Coronary artery (tissue), 2 donors: ENCODE measurements around the gene CELA3A.
"Not testable (repeated sequence)": the region's sequence is repeated elsewhere in the genome, so short reads cannot be mapped to it uniquely, and the experiment has no call there.

Experiments
- DNase-seq: peaks from one replicate; pipeline ENCODE4 v3.0.0-alpha.2; 2017; ENCODE audit warnings: low spot score
- H3K27ac ChIP-seq, 2 donors: fragments of 200-600 bp; sonication (generic); one replicate each; pipeline ENCODE4 v1.5.1; 2016 to 2019
- H3K4me3 ChIP-seq: fragments of 200-600 bp; sonication (generic); 2 replicates; pipeline ENCODE4 v1.5.1; 2016; ENCODE audit warnings: mild to moderate bottlenecking, moderate library complexity

CELA3A gene

DNA sequence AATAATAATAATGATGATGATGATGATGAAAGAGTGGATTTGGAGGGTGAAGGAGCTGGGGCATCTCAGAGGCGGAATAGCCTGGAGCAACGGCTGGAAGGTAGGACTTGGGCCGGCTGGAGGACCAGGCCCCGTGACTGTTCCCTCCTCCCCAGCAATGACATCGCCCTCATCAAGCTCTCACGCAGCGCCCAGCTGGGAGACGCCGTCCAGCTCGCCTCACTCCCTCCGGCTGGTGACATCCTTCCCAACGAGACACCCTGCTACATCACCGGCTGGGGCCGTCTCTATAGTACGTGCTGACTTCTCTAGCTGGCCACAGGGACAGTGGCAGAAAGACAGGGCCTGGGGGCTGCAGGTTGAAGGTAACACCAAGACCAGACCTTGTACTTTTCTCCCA, 17.9 kb upstream of the CELA3A start:
- not testable (repeated sequence) for DNase-seq, H3K4me3 ChIP-seq, H3K27ac ChIP-seq

- not testable (repeated sequence) for H3K27ac ChIP-seq, DNase-seq, H3K4me3 ChIP-seq
These were observed 15.6 kb upstream of the CELA3A start for GRCh38 chr1:21985893-21986292.

- not testable (repeated sequence) for H3K4me3 ChIP-seq, DNase-seq, H3K27ac ChIP-seq
These were observed 15.1 kb upstream of the CELA3A start for GRCh38 chr1:21986386-21986785.

DNA sequence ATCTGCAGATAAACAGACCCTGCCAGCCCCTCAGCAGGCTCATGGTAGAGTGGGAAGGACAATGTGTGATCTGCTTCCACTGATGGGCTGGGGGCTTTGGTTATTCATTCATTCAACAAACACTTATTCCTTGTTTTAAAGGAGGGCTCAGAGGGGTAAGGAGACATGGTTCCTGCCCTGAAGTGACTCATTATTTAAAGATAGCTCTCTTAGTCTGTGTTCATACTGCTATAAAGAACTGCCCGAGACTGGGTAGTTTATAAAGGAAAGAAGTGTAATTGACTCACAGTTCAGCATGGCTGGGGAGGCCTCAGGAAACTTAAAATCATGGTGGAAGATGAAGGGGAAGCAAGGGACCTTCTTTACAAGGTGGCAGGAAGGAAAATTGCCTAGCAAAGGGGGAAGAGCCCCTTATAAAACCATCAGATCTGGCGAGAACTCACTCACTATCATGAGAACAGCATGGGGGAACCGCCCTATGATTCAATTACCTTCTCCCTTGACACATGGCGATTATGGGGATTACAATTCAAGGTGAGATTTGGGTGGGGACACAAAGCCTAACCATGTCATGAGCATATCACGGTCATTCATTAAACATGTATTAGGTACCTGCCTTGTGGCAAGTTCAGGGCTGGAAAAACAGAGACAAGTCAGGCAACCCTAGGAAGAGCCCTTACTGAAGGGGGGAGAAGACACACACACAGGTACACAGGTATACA, 11.6 kb upstream of the CELA3A start:
- H3K27ac ChIP-seq, DNase-seq, H3K4me3 ChIP-seq: not testable (repeated sequence)

- H3K27ac ChIP-seq, DNase-seq, H3K4me3 ChIP-seq: not testable (repeated sequence)
These were observed 9.3 kb upstream of the CELA3A start for GRCh38 chr1:21992186-21992585.

DNA sequence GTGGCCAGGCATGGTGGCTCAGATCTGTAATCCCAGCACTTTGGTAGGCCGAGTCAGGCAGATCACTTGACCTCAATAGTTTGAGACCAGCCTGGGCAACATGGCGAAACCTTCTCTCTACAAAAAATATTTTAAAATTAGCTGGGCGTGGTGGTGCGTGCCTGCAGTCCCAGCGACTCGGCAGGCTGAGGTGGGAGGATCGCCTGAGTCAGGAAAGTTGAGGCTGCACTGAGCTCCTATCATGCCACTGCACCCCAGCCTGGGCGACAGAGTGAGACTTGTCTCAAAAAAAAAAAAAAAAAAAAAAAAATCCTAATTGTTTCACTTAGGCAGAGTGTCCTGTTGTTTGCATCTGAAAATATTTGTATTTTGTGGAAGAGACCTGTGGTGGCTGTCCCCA, 6.7 kb upstream of the CELA3A start:
- DNase-seq, H3K27ac ChIP-seq, H3K4me3 ChIP-seq: not testable (repeated sequence)

DNA sequence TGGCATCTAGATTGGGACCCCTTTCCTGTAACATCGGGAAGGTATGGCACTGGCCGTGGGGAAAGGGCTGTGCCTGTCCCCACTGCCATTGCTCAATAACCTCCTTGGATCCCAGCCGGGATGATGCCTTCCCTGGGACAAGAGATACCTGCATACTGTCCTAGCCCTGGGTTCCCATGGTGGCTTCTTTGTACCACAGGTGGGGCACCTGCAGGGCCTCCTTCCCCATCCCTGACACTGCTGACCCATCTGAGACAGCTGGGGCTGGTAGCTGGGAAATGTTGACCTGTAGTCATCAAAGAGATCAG, 4.8 kb upstream of the CELA3A start:
- not testable (repeated sequence) for H3K27ac ChIP-seq, DNase-seq, H3K4me3 ChIP-seq

DNA sequence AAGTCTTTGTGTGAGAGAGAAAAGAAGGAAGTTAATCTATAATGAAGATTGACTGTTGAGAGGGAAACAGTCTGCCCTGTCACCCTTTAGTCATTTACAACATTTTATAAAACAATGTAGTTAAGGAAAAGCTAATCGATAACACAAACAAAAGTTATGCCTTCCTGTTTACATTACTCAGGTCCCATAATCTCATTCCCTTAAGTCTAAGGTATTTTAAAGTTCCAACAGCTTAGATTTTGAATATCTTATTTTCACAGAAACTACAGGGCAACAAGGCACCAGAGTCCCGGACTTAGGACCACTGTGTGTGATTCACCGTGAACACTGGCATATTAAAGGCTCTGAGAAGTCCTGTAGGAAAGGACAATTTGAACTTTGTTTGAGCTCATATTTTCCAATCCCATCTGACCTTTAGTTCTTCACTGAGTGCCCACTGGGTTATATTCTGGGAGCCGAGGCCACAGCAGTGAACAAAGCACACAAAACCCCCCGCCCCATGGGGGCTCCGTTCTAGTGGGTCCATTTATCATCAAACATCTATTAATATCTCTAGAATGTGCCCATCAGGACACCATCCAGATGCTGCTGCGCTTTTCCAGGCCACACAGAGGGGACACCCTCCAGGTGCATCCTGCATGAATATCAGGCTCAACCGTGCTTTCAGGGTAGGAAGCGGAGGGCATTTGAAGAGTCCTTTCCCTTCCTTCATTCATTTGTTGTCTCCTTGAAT, 3.4 kb upstream of the CELA3A start:
- not testable (repeated sequence) for DNase-seq, H3K4me3 ChIP-seq, H3K27ac ChIP-seq

DNA sequence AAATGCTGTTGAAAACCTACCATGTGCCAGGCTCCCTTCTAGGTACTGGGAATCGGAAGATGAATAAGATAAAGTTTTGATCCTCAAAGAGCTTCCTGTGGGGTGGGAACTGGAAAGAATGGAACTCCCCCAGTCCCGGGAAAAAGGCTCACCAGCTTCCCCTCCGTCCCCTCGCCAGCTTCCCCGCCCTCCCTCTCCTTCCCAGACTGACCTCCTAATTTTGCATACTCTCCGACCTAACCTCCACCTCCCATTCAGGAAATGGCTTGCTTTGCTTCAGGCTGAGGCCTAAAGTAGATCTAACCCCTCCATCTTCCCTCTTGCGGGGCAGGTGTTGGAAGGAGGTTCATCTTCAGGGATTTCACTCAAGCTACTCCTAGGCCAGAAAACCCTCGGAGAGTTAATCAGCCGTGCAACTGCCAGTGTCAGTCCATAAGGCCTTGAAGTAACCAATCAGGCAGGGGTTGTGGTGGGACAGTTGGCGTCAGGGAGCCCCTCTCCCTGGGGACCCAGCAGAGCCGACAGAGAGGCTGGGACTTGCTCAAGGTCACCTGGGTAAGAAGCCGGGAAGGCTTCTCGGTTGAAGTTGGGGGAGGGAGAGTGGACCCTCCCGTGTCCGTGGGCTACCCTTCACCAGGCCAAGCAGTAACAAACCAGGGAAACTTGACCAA, 2.7 kb upstream of the CELA3A start:
- H3K4me3 ChIP-seq, DNase-seq, H3K27ac ChIP-seq: not testable (repeated sequence)

- not testable (repeated sequence) for H3K27ac ChIP-seq, DNase-seq, H3K4me3 ChIP-seq
These were observed 1.8 kb upstream of the CELA3A start for GRCh38 chr1:21999645-22000044.

- H3K4me3 ChIP-seq, H3K27ac ChIP-seq, DNase-seq: not testable (repeated sequence)
These were observed 1.0 kb downstream of the CELA3A start for GRCh38 chr1:22002461-22002860.

- H3K4me3 ChIP-seq, H3K27ac ChIP-seq, DNase-seq: not testable (repeated sequence)
These were observed 1.4 kb downstream of the CELA3A start for GRCh38 chr1:22002875-22003274.

DNA sequence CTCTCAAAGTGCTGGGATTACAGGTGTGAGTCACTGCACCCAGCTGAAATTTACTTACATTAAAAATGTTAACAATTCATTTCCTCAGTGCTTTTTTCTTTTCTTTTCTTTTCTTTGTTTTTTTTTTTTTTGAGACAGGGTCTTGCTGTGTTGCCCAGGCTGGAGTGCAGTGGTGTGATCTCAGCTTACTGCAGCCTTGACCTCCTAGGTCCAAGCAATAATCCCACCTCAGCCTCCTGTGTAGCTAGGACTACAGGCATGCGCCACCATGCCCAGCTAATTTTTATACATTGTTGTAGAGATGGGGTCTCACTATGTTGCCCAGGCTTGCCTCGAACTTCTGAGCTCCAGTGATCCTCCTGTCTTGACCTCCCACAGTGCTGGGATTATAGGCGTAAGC, 2.5 kb downstream of the CELA3A start:
- not testable (repeated sequence) for DNase-seq, H3K4me3 ChIP-seq, H3K27ac ChIP-seq

DNA sequence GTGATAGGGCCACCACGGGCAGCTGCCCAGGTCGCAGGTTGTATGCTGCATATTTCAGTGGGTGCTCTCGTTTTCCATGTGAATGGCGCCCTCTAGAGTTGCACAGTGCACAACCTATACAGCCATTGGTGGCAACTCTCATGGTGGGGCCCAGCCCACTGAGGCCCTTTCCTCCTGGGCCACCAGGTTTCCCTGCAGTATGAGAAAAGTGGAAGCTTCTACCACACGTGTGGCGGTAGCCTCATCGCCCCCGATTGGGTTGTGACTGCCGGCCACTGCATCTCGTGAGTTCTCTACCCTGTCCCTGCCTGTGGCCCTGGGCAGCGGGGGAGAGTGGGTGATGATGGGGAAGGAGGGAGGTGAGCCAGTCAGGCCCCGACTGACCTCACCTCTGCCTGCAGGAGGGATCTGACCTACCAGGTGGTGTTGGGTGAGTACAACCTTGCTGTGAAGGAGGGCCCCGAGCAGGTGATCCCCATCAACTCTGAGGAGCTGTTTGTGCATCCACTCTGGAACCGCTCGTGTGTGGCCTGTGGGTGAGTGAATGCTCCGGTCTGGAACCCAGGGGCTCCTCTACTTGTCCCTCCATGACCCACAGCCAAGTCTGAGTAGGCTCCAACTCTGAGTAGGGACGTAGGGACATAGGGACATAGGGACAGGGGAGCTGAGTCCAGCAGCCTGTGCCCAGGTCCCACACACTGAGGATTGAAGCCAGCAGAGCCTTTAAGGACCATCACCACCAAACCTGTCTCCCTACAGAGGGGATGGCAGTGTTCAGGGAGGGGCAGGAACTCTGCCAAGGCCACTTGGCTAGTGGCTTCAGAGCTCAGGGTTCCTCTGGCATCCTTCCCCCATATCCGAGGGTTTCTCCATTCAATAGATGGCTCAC, 4.0 kb downstream of the CELA3A start:
- H3K27ac ChIP-seq, DNase-seq, H3K4me3 ChIP-seq: not testable (repeated sequence)

GRCh38 chr1:22006736-22007135, 5.3 kb downstream of the CELA3A start:
- not testable (repeated sequence) for DNase-seq, H3K27ac ChIP-seq, H3K4me3 ChIP-seq

DNA sequence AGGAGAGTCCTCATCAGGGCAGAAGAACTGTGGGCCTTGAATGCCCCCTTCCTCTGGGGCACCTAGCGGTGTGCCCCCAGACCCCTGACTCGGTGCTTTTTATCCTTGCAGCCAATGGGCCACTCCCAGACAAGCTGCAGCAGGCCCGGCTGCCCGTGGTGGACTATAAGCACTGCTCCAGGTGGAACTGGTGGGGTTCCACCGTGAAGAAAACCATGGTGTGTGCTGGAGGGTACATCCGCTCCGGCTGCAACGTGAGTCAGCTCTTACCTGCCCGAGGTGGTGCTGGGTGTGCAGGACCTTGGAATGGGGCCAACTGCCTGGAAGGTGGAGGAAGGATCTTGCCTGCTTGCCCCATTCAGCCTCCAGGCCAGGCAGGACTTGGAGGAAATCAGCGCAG, 5.8 kb downstream of the CELA3A start:
- not testable (repeated sequence) for H3K4me3 ChIP-seq, DNase-seq, H3K27ac ChIP-seq

DNA sequence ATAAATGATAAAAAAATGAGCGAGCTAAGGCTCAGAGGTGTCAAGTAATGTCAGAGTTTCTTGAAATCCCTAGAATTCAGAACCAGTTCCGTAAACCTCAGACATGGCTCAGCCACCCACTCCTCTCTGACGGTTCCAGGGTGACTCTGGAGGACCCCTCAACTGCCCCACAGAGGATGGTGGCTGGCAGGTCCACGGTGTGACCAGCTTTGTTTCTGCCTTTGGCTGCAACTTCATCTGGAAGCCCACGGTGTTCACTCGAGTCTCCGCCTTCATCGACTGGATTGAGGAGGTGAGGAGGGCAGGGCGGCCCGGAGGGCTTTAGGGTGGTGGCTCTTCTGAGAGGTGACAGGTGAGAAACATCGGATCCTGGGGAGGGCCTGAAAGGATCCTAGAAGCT, 8.1 kb downstream of the CELA3A start:
- not testable (repeated sequence) for H3K4me3 ChIP-seq, H3K27ac ChIP-seq, DNase-seq

DNA sequence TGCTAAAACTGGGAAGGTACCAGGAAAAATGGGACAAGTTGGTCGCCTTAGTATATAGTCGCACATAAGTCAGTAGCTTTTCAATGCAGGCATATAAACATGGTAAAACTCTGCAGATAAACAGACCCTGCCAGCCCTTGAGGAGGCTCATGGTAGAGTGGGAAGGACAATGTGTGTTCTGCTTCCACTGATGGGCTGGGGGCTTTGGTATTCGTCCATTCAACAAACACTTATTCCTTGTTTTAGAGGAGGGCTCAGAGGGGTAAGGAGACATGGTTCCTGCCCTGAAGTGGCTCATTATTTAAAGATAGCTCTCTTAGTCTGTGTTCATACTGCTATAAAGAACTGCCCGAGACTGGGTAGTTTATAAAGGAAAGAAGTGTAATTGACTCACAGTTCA, 11.3 kb downstream of the CELA3A start:
- H3K4me3 ChIP-seq, H3K27ac ChIP-seq, DNase-seq: not testable (repeated sequence)

GRCh38 chr1:22014575-22015206, 13.2 kb downstream of the CELA3A start:
- not testable (repeated sequence) for H3K4me3 ChIP-seq, H3K27ac ChIP-seq, DNase-seq
